ENCODE results near the gene GNAO1. TPM values are rescaled to one million over a fixed set of nuclear protein-coding genes. Genes with fewer than 3 reads are reported as not detected.

The GNAO1 gene
- total RNA-seq, 2 donors from 2014 or later: 6.1 to 23.6 TPM

GRCh38 chr16:56265746-56266145 is 74.5 kb downstream of the GNAO1 start:
- TF ChIP-seq CTCF (IDR thresholded peaks at IDR 0.05): no peak
- TF ChIP-seq POLR2A (IDR thresholded peaks at IDR 0.05): no peak
- no peak for TF ChIP-seq POLR2AphosphoS5 (IDR thresholded peaks at IDR 0.05)
- 93% methylated on average over 3 of the region's 3 CpGs for WGBS
- no peaks in the 10 kb centered on the region for H3K36me3 ChIP-seq
- H3K4me1 ChIP-seq (replicated peaks): no peaks in the 10 kb centered on the region
- H3K9me3 ChIP-seq: no peaks in the 10 kb centered on the region
- H3K27ac ChIP-seq: no peak overlapping the region
- intact Hi-C loops (cut with DNase I): no loop called here
- DNase-seq (ENCODE audit: low spot score): no peak
- no peak overlapping the region for H3K4me3 ChIP-seq
- H3K27me3 ChIP-seq (replicated peaks; ENCODE audit: insufficient read depth): no peaks in the 10 kb centered on the region

GRCh38 chr16:56266641-56267607 is 75.6 kb downstream of the GNAO1 start:
- no peak for DNase-seq (ENCODE audit: low spot score)
- H3K9me3 ChIP-seq: no peaks in the 10 kb centered on the region
- H3K27me3 ChIP-seq (replicated peaks; ENCODE audit: insufficient read depth): no peaks in the 10 kb centered on the region
- intact Hi-C loops (cut with DNase I): no loop called here
- TF ChIP-seq POLR2AphosphoS5 (IDR thresholded peaks at IDR 0.05) (no peak), POLR2A (IDR thresholded peaks at IDR 0.05) (no peak), CTCF (IDR thresholded peaks at IDR 0.05) (no peak)
- H3K36me3 ChIP-seq: no peaks in the 10 kb centered on the region
- no peaks in the 10 kb centered on the region for H3K4me1 ChIP-seq (replicated peaks)
- WGBS: 84% methylated on average over 14 of the region's 17 CpGs
- H3K4me3 ChIP-seq: no peak overlapping the region
- no peak overlapping the region for H3K27ac ChIP-seq

GRCh38 chr16:56267888-56268287 is 76.6 kb downstream of the GNAO1 start:
- intact Hi-C loops (cut with DNase I): no loop called here
- Histone ChIP-seq H3K4me3 (no peak overlapping the region), H3K27ac (no peak overlapping the region), H3K27me3 (replicated peaks; ENCODE audit: insufficient read depth) (no peaks in the 10 kb centered on the region), H3K36me3 (no peaks in the 10 kb centered on the region), H3K9me3 (no peaks in the 10 kb centered on the region), H3K4me1 (replicated peaks) (no peaks in the 10 kb centered on the region)
- TF ChIP-seq CTCF (IDR thresholded peaks at IDR 0.05) (no peak), POLR2A (IDR thresholded peaks at IDR 0.05) (no peak), POLR2AphosphoS5 (IDR thresholded peaks at IDR 0.05) (no peak)
- WGBS: 67% methylated on average over 2 of the region's 2 CpGs
- DNase-seq (ENCODE audit: low spot score): no peak

DNA sequence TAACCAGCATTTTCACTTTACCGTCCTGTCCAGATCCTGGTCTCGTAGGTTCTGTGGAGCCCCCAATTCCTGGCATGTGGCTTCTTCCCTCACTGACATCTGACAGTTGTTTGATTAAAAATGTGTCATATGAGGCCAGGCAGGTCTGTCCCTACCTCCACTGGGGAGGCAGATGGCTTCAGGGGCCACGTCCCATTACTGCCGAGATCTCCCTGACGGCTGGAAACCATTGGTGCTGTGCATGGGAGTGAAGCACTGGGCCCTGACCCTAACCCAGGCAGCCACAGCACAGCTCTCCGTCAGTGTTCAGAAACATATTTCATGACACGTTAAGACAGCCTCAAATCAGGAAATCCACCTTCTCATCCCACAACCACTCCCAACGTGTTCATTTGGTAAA is 77.5 kb downstream of the GNAO1 start:
- Histone ChIP-seq H3K36me3 (no peaks in the 10 kb centered on the region), H3K27me3 (replicated peaks; ENCODE audit: insufficient read depth) (no peaks in the 10 kb centered on the region), H3K4me3 (no peak overlapping the region), H3K27ac (peak overlapping the region in 1 of 2 donors; percentile 23), H3K9me3 (no peaks in the 10 kb centered on the region), H3K4me1 (replicated peaks) (no peaks in the 10 kb centered on the region)
- whole genome bisulfite sequencing: 85% methylated on average over 8 of the region's 8 CpGs
- intact Hi-C loops (cut with DNase I): no loop called here
- no peak for DNase-seq (ENCODE audit: low spot score)
- TF ChIP-seq CTCF (IDR thresholded peaks at IDR 0.05) (no peak), POLR2AphosphoS5 (IDR thresholded peaks at IDR 0.05) (no peak), POLR2A (IDR thresholded peaks at IDR 0.05) (no peak)

DNA sequence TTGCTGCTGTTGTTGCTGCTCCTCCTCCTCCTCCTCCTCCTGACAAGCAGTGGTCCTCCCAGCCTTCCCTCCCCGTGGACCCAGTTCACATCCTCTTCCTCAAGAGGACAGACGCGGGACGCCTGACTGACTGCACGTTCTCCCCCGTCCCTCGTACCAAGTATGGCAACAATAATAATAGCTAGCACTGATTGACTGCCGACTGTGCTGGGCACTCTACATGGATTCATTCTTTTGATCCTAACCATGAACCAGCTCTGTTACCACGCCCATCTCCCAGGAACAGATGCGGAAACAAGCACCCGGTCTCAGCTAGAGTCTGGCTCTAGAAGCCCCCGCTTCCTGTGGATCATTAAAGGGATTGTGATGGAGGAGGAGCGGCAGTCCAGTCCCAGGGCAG is 78.0 kb downstream of the GNAO1 start:
- peak overlapping the region in 1 of 2 donors; percentile 23 for H3K27ac ChIP-seq
- no peaks in the 10 kb centered on the region for H3K27me3 ChIP-seq (replicated peaks; ENCODE audit: insufficient read depth)
- intact Hi-C loops (cut with DNase I): no loop called here
- H3K9me3 ChIP-seq: no peaks in the 10 kb centered on the region
- no peak overlapping the region for H3K4me3 ChIP-seq
- H3K4me1 ChIP-seq (replicated peaks): no peaks in the 10 kb centered on the region
- DNase-seq (ENCODE audit: low spot score): no peak
- no peaks in the 10 kb centered on the region for H3K36me3 ChIP-seq
- WGBS: 78% methylated on average over 13 of the region's 13 CpGs
- TF ChIP-seq CTCF (IDR thresholded peaks at IDR 0.05): no peak
- TF ChIP-seq POLR2A (IDR thresholded peaks at IDR 0.05): no peak
- TF ChIP-seq POLR2AphosphoS5 (IDR thresholded peaks at IDR 0.05): no peak
